GM06990 (cell line): ENCODE data around the gene CNOT8.

ENCODE experiments used
- DNase-seq: peaks from one replicate; pipeline ENCODE4 v3.0.0-alpha.2; 2011; ENCODE audit not compliant: insufficient read length; ENCODE audit errors: extremely low read depth
- H3K27me3 ChIP-seq: replicated peaks from 2 replicates; pipeline ENCODE4 v1.6.0; 2011; ENCODE audit warnings: low read length; ENCODE audit not compliant: control insufficient read depth, insufficient read depth
- H3K36me3 ChIP-seq: 2 replicates; pipeline ENCODE4 v1.5.1; 2011; ENCODE audit warnings: low read length; ENCODE audit not compliant: control insufficient read depth, insufficient read depth
- H3K4me3 ChIP-seq: replicated peaks from 2 replicates; pipeline ENCODE4 v1.5.1; 2011; ENCODE audit warnings: low read depth, mild to moderate bottlenecking, control low read depth, low read length
- TF ChIP-seq, protein P1 (sequence below): IDR thresholded peaks from 2 replicates; pipeline ENCODE4 v1.5.1; 2011; ENCODE audit warnings: low read length, control low read depth, mild to moderate bottlenecking, inconsistent platforms; ENCODE audit not compliant: insufficient read depth, poor library complexity, severe bottlenecking

CNOT8 gene

DNA sequence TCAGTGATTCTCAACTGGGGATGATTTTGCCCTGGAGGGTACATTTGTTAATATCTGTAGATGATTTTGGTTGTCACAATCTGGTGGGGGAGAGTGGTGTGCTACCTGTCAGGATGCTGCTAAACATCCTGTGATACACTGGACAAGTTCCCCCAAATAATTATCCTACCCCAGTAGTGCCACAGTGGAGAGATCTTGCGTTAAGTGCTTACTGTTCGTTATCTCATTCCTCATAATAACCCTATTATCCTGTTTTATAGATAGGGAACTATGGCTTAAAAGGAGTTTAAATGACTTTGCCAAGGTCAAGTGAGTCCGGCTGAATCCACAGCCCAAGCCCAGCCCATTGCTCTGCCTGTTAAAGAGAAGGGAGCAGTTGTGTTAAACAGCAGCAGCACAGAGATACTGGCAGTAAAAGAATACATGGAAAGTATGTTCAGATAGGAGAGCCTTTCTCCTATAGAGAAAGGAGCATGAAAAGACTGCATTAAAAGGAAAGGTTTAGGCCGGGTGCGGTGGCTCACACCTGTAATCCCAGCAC lies 15.4 kb downstream of the CNOT8 start:
- Histone ChIP-seq H3K4me3 (no peak overlapping the region), H3K27me3 (no peaks in the 10 kb centered on the region), H3K36me3 (peaks cover 15% of the 10 kb centered on the region)
- TF ChIP-seq, protein P1, sequence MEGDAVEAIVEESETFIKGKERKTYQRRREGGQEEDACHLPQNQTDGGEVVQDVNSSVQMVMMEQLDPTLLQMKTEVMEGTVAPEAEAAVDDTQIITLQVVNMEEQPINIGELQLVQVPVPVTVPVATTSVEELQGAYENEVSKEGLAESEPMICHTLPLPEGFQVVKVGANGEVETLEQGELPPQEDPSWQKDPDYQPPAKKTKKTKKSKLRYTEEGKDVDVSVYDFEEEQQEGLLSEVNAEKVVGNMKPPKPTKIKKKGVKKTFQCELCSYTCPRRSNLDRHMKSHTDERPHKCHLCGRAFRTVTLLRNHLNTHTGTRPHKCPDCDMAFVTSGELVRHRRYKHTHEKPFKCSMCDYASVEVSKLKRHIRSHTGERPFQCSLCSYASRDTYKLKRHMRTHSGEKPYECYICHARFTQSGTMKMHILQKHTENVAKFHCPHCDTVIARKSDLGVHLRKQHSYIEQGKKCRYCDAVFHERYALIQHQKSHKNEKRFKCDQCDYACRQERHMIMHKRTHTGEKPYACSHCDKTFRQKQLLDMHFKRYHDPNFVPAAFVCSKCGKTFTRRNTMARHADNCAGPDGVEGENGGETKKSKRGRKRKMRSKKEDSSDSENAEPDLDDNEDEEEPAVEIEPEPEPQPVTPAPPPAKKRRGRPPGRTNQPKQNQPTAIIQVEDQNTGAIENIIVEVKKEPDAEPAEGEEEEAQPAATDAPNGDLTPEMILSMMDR, result no peak
- no peak for DNase-seq

DNA sequence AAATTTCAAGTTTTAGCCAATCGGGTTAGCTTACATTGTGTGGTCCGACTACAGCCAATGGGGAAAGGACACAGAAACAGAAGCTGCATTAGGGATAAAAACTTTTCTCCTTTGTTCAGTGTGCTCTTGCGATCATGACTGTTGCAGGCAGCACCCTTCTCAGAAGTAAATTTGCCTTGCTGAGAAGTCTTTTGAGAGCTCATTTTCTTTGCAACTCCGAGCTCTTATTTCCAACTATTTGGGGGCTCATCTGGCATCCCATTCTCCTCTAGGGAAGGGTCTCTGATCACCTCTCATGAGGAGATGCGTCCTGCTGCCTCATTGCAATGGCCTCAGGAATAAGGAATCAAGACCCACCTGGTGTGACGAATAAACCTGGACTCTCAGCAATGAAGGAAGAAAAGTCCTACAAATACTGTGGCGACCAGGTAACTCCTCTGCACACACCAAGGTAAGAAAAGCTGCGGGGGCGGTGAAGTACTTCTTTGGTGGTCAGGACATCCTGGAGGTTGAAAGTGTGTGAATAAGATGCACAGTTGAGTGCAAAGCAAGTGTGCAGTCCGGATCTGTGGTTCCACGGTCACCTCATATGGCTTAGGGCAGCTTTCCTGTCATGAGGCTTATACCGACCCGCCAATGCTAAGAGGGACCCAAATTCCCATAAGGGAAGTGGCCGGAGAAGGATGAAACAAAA lies 20.4 kb downstream of the CNOT8 start:
- DNase-seq, result no peak
- Histone ChIP-seq H3K36me3 (peaks cover 10% of the 10 kb centered on the region), H3K4me3 (no peak overlapping the region), H3K27me3 (no peaks in the 10 kb centered on the region)
- TF ChIP-seq, protein P1, result no peak

DNA sequence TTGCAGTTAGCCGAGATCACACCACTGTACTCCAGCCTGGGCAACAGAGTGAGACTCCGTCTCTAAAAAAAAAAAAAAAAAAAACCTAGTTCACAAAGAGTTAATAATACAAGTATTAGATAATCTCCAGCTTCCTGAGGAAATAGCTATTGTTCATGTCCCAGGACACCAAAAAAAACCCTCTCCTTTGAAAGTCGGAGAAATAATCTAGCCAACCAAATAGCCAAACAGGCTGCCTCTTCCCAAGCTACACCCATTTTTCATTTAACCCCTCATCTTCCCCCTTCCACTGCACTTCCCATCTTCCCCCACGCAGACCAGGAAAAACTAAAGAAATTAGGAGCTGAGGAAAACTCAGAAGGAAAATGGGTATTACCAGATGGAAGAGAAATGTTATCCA lies 23.6 kb downstream of the CNOT8 start:
- Histone ChIP-seq H3K4me3 (no peak overlapping the region), H3K27me3 (no peaks in the 10 kb centered on the region), H3K36me3 (peaks cover 11% of the 10 kb centered on the region)
- DNase-seq, result no peak
- TF ChIP-seq, protein P1, result no peak

DNA sequence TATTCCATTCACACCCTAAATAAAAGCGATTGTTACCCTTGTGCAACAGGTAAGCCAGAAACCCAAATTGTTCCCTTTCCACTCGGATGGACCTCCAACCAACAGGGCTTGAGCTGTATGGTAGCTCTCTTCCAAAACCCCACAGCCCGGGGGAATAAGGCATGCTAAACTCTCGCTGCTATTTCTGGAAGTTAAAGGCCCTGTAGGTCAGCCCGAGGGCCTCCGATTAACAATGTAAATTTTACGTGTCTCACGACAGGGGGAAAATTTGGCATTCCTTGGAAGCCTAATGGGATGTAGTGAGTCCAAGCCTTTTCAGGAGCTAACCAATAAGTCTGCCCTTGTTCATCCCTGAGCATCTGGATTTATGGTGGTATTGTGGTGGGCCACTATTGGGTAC lies 26.0 kb downstream of the CNOT8 start:
- H3K4me3 ChIP-seq, result no peak overlapping the region
- TF ChIP-seq, protein P1, result no peak
- no peaks in the 10 kb centered on the region for H3K27me3 ChIP-seq
- peaks cover 12% of the 10 kb centered on the region for H3K36me3 ChIP-seq
- no peak for DNase-seq

DNA sequence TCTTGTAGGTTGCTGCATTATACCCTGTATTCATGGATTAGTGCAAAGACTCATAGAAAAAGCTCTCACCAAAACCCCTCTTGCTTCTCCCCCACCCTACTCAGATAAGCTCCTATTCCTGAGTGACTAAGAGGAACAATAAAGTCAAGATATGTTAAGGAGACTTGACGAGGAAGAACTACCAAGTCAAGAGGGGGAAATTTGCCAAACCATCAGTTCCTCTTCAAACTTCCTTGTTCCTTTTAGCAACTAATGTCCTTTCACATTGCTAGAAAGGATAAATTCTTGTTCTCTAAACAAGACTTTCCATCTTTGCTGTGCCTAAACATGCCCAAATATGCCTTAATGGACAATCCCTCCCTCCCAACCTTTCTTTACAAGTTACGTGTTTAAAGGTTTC lies 27.0 kb downstream of the CNOT8 start:
- Histone ChIP-seq H3K27me3 (no peaks in the 10 kb centered on the region), H3K36me3 (peaks cover 13% of the 10 kb centered on the region), H3K4me3 (no peak overlapping the region)
- TF ChIP-seq, protein P1, result no peak
- DNase-seq, result no peak
